Measurements from ENCODE around the gene BATF3. TPM values are rescaled to one million over a fixed set of nuclear protein-coding genes. Genes with fewer than 3 reads are reported as not detected.

Gene BATF3
- total RNA-seq, 1 experiment from 2014 or later: 2.1 TPM

DNA sequence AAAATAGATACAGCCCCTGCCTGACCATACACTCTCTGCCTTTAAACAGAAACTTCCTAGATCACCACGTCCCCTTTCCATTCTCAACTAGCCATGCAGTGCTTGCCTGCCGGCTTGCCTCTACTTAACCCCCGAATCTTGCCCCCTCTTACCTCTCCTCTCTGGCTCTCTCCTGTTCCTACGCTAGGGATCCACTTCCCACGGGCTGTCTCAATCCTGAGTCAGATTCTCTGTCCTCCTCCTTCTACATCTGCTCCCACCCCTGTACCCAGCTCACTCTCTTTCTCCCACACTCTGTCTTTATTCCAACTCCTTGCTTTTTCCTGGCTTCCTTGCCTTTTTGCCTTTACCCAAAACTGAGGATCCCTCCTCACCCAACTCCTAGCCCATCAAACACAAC is 61.7 kb downstream of the BATF3 start:
- no peak for DNase-seq
- Histone ChIP-seq H3K18ac (ENCODE audit: insufficient read length, low read depth, low read length) (no peak overlapping the region), H4K91ac (ENCODE audit: insufficient read length, low read depth, low read length) (no peak overlapping the region), H3K9me3 (ENCODE audit: control insufficient read depth, low read depth, low read length) (no peaks in the 10 kb centered on the region), H3T11ph (ENCODE audit: low read length) (no peak overlapping the region), H3K23ac (ENCODE audit: insufficient read length, low read depth, low read length) (no peak overlapping the region), H3K23me2 (ENCODE audit: insufficient read length, low read depth, low read length, poor library complexity, severe bottlenecking) (no peaks in the 10 kb centered on the region), H2BK20ac (ENCODE audit: low read depth, low read length, poor library complexity, severe bottlenecking) (no peak overlapping the region), H3K27me3 (ENCODE audit: insufficient read depth, low read length) (no peaks in the 10 kb centered on the region), H3K4ac (ENCODE audit: low read depth, low read length) (no peak overlapping the region), H3K56ac (ENCODE audit: insufficient read length, low read depth, low read length) (no peak overlapping the region), H4K5ac (ENCODE audit: insufficient read length, low read depth, low read length) (no peak overlapping the region), H3K27ac (ENCODE audit: insufficient read length, low read depth, low read length) (no peak overlapping the region), H3K79me2 (ENCODE audit: insufficient read depth, low read length) (no peaks in the 10 kb centered on the region), H2AFZ (ENCODE audit: low read length) (no peak overlapping the region), H3K14ac (ENCODE audit: insufficient read depth, low read length) (no peak overlapping the region), H3K4me2 (ENCODE audit: insufficient read depth, insufficient read length, low read length) (no peak overlapping the region), H4K8ac (replicated peaks; ENCODE audit: insufficient read length, low read depth, low read length) (no peak overlapping the region), H4K20me1 (ENCODE audit: control insufficient read depth, insufficient read depth, insufficient read length) (no peaks in the 10 kb centered on the region), H2BK120ac (ENCODE audit: low read depth, low read length, poor library complexity, severe bottlenecking) (no peak overlapping the region), H3K4me1 (ENCODE audit: insufficient read depth, low read length) (no peaks in the 10 kb centered on the region), H3K9ac (ENCODE audit: extremely low read depth, insufficient read length, low read length) (no peak overlapping the region), H2BK5ac (ENCODE audit: insufficient read length, low read length) (no peak overlapping the region), H2AK5ac (ENCODE audit: insufficient read length, low read length) (no peak overlapping the region), H2BK12ac (ENCODE audit: insufficient read length, low read depth, low read length) (no peak overlapping the region), H2BK15ac (ENCODE audit: low read depth, low read length) (no peak overlapping the region), H3K79me1 (ENCODE audit: insufficient read depth, low read depth, low read length, poor library complexity, severe bottlenecking) (no peaks in the 10 kb centered on the region)
- Mint-ChIP-seq H3K9me3 (peaks cover 7% of the 10 kb centered on the region in 2 experiments; a peak in 4 of 5 replicates), H3K4me3 (no peak overlapping the region), H3K27me3 (ENCODE audit: low read depth) (peaks cover 21% of the 10 kb centered on the region), H3K27ac (peak overlapping the region in 1 of 3 experiments; percentile 2; a peak in 1 of 7 replicates), H3K4me1 (peaks cover 19 to 21% of the 10 kb centered on the region in 2 experiments), H3K36me3 (ENCODE audit: insufficient read depth in 1 of 3, low read depth in 3 of 3) (peaks cover 5 to 14% (median 7%) of the 10 kb centered on the region in 3 experiments; a peak in 6 of 7 replicates)
- TF ChIP-seq, protein P1, sequence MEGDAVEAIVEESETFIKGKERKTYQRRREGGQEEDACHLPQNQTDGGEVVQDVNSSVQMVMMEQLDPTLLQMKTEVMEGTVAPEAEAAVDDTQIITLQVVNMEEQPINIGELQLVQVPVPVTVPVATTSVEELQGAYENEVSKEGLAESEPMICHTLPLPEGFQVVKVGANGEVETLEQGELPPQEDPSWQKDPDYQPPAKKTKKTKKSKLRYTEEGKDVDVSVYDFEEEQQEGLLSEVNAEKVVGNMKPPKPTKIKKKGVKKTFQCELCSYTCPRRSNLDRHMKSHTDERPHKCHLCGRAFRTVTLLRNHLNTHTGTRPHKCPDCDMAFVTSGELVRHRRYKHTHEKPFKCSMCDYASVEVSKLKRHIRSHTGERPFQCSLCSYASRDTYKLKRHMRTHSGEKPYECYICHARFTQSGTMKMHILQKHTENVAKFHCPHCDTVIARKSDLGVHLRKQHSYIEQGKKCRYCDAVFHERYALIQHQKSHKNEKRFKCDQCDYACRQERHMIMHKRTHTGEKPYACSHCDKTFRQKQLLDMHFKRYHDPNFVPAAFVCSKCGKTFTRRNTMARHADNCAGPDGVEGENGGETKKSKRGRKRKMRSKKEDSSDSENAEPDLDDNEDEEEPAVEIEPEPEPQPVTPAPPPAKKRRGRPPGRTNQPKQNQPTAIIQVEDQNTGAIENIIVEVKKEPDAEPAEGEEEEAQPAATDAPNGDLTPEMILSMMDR (conservative IDR thresholded peaks at IDR 0.05): no peak
- no CpG with 5 or more reads among the region's 5 CpGs for WGBS (ENCODE audit: extremely low coverage, insufficient read length, low lambda C conversion rate)

Other genes with a start within 250 kb of the BATF3 start
- gene ATF3, start 91.1 kb downstream of the BATF3 start, total RNA-seq (2021): 11.3 and 14.7 TPM in 2 replicates
- 48.3 and 49.3 TPM in 2 replicates for gene NSL1, start 91.9 kb upstream of the BATF3 start, total RNA-seq (2021)
- gene TATDN3, start 92.1 kb upstream of the BATF3 start, total RNA-seq (2021): 13.8 and 14.2 TPM in 2 replicates
- 0.66 and 0.68 TPM in 2 replicates for gene SPATA45, start 147.8 kb upstream of the BATF3 start, total RNA-seq (2021)
- 53.6 and 55.2 TPM in 2 replicates for gene FLVCR1, start 158.4 kb upstream of the BATF3 start, total RNA-seq (2021)